Mucosa of descending colon (tissue), 3 donors: ENCODE data around the gene TEDC1. TPM values are rescaled to one million over a fixed set of nuclear protein-coding genes. Genes with fewer than 3 reads are reported as not detected.
A peak's percentile ranks its signal among the peaks of the same experiment; 100 is the strongest.

Experiments used
- ATAC-seq: fragments of 200-7000 bp; cut with Tn5 transposase; one replicate; pipeline ENCODE4 v1.9.1; 2020; ENCODE audit warnings: mild to moderate bottlenecking, moderate library complexity
- DNase-seq, 3 donors: peaks; one replicate each; pipeline ENCODE4 v3.0.0-alpha.2; 2020
- H3K36me3 ChIP-seq: fragments of 200-600 bp; one replicate; pipeline ENCODE4 v1.8.0; 2021; ENCODE audit warnings: low read depth, mild to moderate bottlenecking
- H3K4me1 ChIP-seq: fragments of 200-600 bp; one replicate; pipeline ENCODE4 v1.8.0; 2021; ENCODE audit warnings: low read depth, mild to moderate bottlenecking
- H3K4me3 ChIP-seq: fragments of 200-600 bp; one replicate; pipeline ENCODE4 v1.8.0; 2021; ENCODE audit warnings: mild to moderate bottlenecking
- H3K9me3 ChIP-seq: fragments of 200-600 bp; one replicate; pipeline ENCODE4 v1.8.0; 2021; ENCODE audit warnings: mild to moderate bottlenecking
- CTCF ChIP-seq: fragments of 200-600 bp; IDR thresholded peaks from one replicate; pipeline ENCODE4 v1.8.0; 2022; ENCODE audit warnings: antibody characterized with exemption, mild to moderate bottlenecking
- intact Hi-C, 2 donors: fragments of 100-400 bp; cut with DNase I in 1 of 2; cut with micrococcal nuclease in 1 of 2; formaldehyde crosslinking; loops; one replicate each; pipeline versions ENCODE4 v1.11.0 to v1.11.1; 2022; cut with DNase I, micrococcal nuclease
- total RNA-seq, 3 donors: library from RNA; stranded (reverse); fragmentation: NEBNext Ultra II Directional in 2 of 3; extraction: Animal tissue kit (Norgen Biotek cat#: 25700) in 2 of 3; gene quantifications; one replicate each; pipeline versions ENCODE4 v1.2.1 to v1.2.4, GENCODE V29; 2021 to 2023
- donor health status: DM: no; HTN: no; CAD: no; lungs with moderate emphysema.
- donor health status: DM: no; HTN: no; CAD: no.
- donor health status: DM: no; HTN: yes; CAD: no.

The TEDC1 gene
- total RNA-seq, 3 donors from 2014 or later: 11.8 to 23.9 (median 21.8) TPM

GRCh38 chr14:105498430-105499255 is 7.6 kb downstream of the TEDC1 start:
- no peaks in the 10 kb centered on the region for H3K4me1 ChIP-seq
- H3K9me3 ChIP-seq: no peaks in the 10 kb centered on the region
- ATAC-seq (no peak), DNase-seq (peak in 2 of 3 donors; percentile 20 to 49)
- no peaks in the 10 kb centered on the region for H3K36me3 ChIP-seq
- H3K4me3 ChIP-seq: no peak overlapping the region
- intact Hi-C loops: no loop called here
- no peak for TF ChIP-seq CTCF

- no peaks in the 10 kb centered on the region for H3K36me3 ChIP-seq
- DNase-seq (peak in 2 of 3 donors; percentile 17 to 46), ATAC-seq (no peak)
- no peak for TF ChIP-seq CTCF
- H3K4me1 ChIP-seq: no peaks in the 10 kb centered on the region
- intact Hi-C loops: no loop called here
- no peak overlapping the region for H3K4me3 ChIP-seq
- no peaks in the 10 kb centered on the region for H3K9me3 ChIP-seq
These were observed 8.4 kb downstream of the TEDC1 start for GRCh38 chr14:105499256-105500035.

GRCh38 chr14:105500036-105500725 is 9.1 kb downstream of the TEDC1 start:
- Histone ChIP-seq H3K4me1 (no peaks in the 10 kb centered on the region), H3K36me3 (no peaks in the 10 kb centered on the region), H3K9me3 (no peaks in the 10 kb centered on the region), H3K4me3 (no peak overlapping the region)
- no peak for TF ChIP-seq CTCF
- DNase-seq: peak in 2 of 3 donors; percentile 19 to 42
- intact Hi-C loops: no loop called here
- no peak for ATAC-seq

- ATAC-seq (no peak), DNase-seq (peak in 2 of 3 donors; percentile 11 to 40)
- no peak for TF ChIP-seq CTCF
- Histone ChIP-seq H3K4me3 (no peak overlapping the region), H3K36me3 (no peaks in the 10 kb centered on the region), H3K9me3 (no peaks in the 10 kb centered on the region), H3K4me1 (no peaks in the 10 kb centered on the region)
- intact Hi-C loops: no loop called here
These were observed 9.7 kb downstream of the TEDC1 start for GRCh38 chr14:105500726-105501101.

GRCh38 chr14:105501504-105502291 is 10.7 kb downstream of the TEDC1 start:
- ATAC-seq: no peak
- intact Hi-C loops: no loop called here
- no peak for TF ChIP-seq CTCF
- peak in 1 of 3 donors; percentile 34 for DNase-seq
- Histone ChIP-seq H3K9me3 (no peaks in the 10 kb centered on the region), H3K36me3 (no peaks in the 10 kb centered on the region), H3K4me3 (no peak overlapping the region), H3K4me1 (no peaks in the 10 kb centered on the region)
